ENCODE results near the gene ARHGAP15. TPM values are rescaled to one million over a fixed set of nuclear protein-coding genes. Genes with fewer than 3 reads are reported as not detected.

The ARHGAP15 gene
- total and polyA plus RNA-seq, 2 donors (not counting 1 experiment from before 2014, with no cell fraction given) = 0.07 TPM; not detected in 1

DNA sequence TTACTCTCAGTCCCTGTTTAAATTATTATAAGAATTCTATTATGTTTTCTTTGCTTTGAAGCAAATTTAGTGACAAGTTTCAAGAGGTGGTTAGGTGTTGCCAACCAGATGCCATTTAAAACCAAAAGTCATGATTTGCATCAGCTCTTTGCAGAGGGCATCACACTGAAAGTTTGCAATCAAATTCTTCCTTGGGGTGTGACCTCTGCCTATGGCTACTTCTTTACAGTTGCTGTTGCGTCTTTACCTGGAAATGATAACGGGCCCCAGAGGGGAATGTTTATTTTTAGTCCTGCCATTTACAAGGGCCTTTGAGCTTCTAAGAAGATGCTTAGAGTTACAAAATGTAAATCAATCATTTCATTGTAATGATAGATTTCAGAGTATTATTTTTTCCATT, 561.0 kb downstream of the ARHGAP15 start:
- H3K4me1 ChIP-seq (ENCODE audit: control insufficient read depth, extremely low read depth, insufficient read depth, low read length) = no peaks in the 10 kb centered on the region
- no peak for DNase-seq (ENCODE audit: low read depth in 2 of 2)
- H3K9me3 ChIP-seq (ENCODE audit: control insufficient read depth, insufficient read depth, low read depth, low read length) = no peaks in the 10 kb centered on the region
- no peak overlapping the region for H3K9ac ChIP-seq (ENCODE audit: insufficient read depth, low read length)
- H3K4me2 ChIP-seq (ENCODE audit: extremely low read depth, insufficient read depth, low read length) = no peak overlapping the region
- H3K27ac ChIP-seq (ENCODE audit: insufficient read depth, low read length) = no peak overlapping the region
- no peaks in the 10 kb centered on the region for H4K20me1 ChIP-seq (ENCODE audit: control insufficient read depth, extremely low read depth, insufficient read depth, low read length)
- no peak overlapping the region for H3K4me3 ChIP-seq (replicated peaks in 1 of 4; ENCODE audit: control extremely low read depth in 1 of 4, insufficient read depth in 1 of 4, low read depth in 3 of 4, low read length in 4 of 4)
- no peaks in the 10 kb centered on the region for H3K36me3 ChIP-seq (ENCODE audit: control insufficient read depth, insufficient read depth, low read length)
- H2AFZ ChIP-seq (ENCODE audit: low read length) = no peak overlapping the region
- H3K79me2 ChIP-seq (ENCODE audit: control insufficient read depth, insufficient read depth, low read length) = no peaks in the 10 kb centered on the region
- TF ChIP-seq, protein P1, sequence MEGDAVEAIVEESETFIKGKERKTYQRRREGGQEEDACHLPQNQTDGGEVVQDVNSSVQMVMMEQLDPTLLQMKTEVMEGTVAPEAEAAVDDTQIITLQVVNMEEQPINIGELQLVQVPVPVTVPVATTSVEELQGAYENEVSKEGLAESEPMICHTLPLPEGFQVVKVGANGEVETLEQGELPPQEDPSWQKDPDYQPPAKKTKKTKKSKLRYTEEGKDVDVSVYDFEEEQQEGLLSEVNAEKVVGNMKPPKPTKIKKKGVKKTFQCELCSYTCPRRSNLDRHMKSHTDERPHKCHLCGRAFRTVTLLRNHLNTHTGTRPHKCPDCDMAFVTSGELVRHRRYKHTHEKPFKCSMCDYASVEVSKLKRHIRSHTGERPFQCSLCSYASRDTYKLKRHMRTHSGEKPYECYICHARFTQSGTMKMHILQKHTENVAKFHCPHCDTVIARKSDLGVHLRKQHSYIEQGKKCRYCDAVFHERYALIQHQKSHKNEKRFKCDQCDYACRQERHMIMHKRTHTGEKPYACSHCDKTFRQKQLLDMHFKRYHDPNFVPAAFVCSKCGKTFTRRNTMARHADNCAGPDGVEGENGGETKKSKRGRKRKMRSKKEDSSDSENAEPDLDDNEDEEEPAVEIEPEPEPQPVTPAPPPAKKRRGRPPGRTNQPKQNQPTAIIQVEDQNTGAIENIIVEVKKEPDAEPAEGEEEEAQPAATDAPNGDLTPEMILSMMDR (conservative IDR thresholded peaks at IDR 0.05 in 1 of 2, IDR thresholded peaks at IDR 0.05 in 1 of 2; ENCODE audit: low read depth in 1 of 2, low read length in 2 of 2) = no peak
- no peak for TF ChIP-seq EZH2 (IDR thresholded peaks at IDR 0.05; ENCODE audit: low read length, missing control alignments)
- no peaks in the 10 kb centered on the region for H3K27me3 ChIP-seq (ENCODE audit: control insufficient read depth, insufficient read depth, low read length)

DNA sequence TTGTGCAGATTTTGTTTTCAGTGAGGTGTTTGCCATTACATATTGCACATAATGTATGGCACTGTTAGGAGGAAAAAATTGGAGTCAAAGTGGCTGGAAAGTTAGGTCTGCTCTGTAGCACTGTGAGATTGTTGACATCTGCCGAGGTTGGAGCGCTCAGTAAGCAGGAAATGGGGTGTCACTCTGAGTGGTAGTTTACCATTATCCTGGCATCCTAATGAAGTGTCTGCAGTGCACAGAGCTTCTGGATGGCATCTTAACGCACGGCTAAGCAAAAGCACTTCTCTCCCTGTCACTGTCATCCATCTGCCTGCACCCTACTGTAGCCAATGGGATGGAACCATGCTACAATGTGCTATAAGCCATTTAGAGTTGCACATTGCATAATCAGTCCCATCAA, 561.9 kb downstream of the ARHGAP15 start:
- no peaks in the 10 kb centered on the region for H3K36me3 ChIP-seq (ENCODE audit: control insufficient read depth, insufficient read depth, low read length)
- TF ChIP-seq, protein P1 (conservative IDR thresholded peaks at IDR 0.05 in 1 of 2, IDR thresholded peaks at IDR 0.05 in 1 of 2; ENCODE audit: low read depth in 1 of 2, low read length in 2 of 2) = no peak
- no peak for TF ChIP-seq EZH2 (IDR thresholded peaks at IDR 0.05; ENCODE audit: low read length, missing control alignments)
- no peaks in the 10 kb centered on the region for H4K20me1 ChIP-seq (ENCODE audit: control insufficient read depth, extremely low read depth, insufficient read depth, low read length)
- H3K9ac ChIP-seq (ENCODE audit: insufficient read depth, low read length) = no peak overlapping the region
- no peaks in the 10 kb centered on the region for H3K9me3 ChIP-seq (ENCODE audit: control insufficient read depth, insufficient read depth, low read depth, low read length)
- H3K4me2 ChIP-seq (ENCODE audit: extremely low read depth, insufficient read depth, low read length) = no peak overlapping the region
- H3K27ac ChIP-seq (ENCODE audit: insufficient read depth, low read length) = no peak overlapping the region
- no peaks in the 10 kb centered on the region for H3K79me2 ChIP-seq (ENCODE audit: control insufficient read depth, insufficient read depth, low read length)
- H3K27me3 ChIP-seq (ENCODE audit: control insufficient read depth, insufficient read depth, low read length) = no peaks in the 10 kb centered on the region
- H2AFZ ChIP-seq (ENCODE audit: low read length) = no peak overlapping the region
- H3K4me3 ChIP-seq (replicated peaks in 1 of 4; ENCODE audit: control extremely low read depth in 1 of 4, insufficient read depth in 1 of 4, low read depth in 3 of 4, low read length in 4 of 4) = no peak overlapping the region
- no peaks in the 10 kb centered on the region for H3K4me1 ChIP-seq (ENCODE audit: control insufficient read depth, extremely low read depth, insufficient read depth, low read length)
- no peak for DNase-seq (ENCODE audit: low read depth in 2 of 2)

DNA sequence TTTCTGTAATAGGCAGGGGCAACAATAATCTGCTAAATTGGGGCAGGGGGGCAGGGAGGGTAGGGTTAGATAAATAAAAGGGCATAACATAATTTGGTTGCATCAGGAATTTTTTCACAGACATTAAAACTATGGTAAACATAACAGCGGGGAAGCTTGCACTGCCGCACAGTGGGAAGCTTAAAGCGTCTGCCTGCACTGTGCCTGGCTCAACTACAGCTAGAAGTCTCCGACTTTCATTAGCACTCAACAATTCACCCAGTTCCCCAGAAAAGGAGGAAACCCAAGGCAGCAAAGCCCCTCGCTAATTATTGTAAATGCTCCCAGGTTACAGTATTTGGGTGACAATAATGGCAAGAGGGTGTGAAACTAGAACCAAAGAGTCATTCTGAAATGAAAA, 562.9 kb downstream of the ARHGAP15 start:
- no peaks in the 10 kb centered on the region for H3K9me3 ChIP-seq (ENCODE audit: control insufficient read depth, insufficient read depth, low read depth, low read length)
- no peak overlapping the region for H3K9ac ChIP-seq (ENCODE audit: insufficient read depth, low read length)
- no peaks in the 10 kb centered on the region for H3K27me3 ChIP-seq (ENCODE audit: control insufficient read depth, insufficient read depth, low read length)
- no peak overlapping the region for H3K4me2 ChIP-seq (ENCODE audit: extremely low read depth, insufficient read depth, low read length)
- H4K20me1 ChIP-seq (ENCODE audit: control insufficient read depth, extremely low read depth, insufficient read depth, low read length) = no peaks in the 10 kb centered on the region
- TF ChIP-seq, protein P1 (conservative IDR thresholded peaks at IDR 0.05 in 1 of 2, IDR thresholded peaks at IDR 0.05 in 1 of 2; ENCODE audit: low read depth in 1 of 2, low read length in 2 of 2) = no peak
- TF ChIP-seq EZH2 (IDR thresholded peaks at IDR 0.05; ENCODE audit: low read length, missing control alignments) = no peak
- no peak for DNase-seq (ENCODE audit: low read depth in 2 of 2)
- H2AFZ ChIP-seq (ENCODE audit: low read length) = no peak overlapping the region
- H3K4me1 ChIP-seq (ENCODE audit: control insufficient read depth, extremely low read depth, insufficient read depth, low read length) = no peaks in the 10 kb centered on the region
- no peak overlapping the region for H3K4me3 ChIP-seq (replicated peaks in 1 of 4; ENCODE audit: control extremely low read depth in 1 of 4, insufficient read depth in 1 of 4, low read depth in 3 of 4, low read length in 4 of 4)
- no peak overlapping the region for H3K27ac ChIP-seq (ENCODE audit: insufficient read depth, low read length)
- no peaks in the 10 kb centered on the region for H3K36me3 ChIP-seq (ENCODE audit: control insufficient read depth, insufficient read depth, low read length)
- no peaks in the 10 kb centered on the region for H3K79me2 ChIP-seq (ENCODE audit: control insufficient read depth, insufficient read depth, low read length)

Data from fibroblast of lung (primary cell).